Neuronal stem cell (in vitro differentiated cells): ENCODE measurements around the gene LSM10. TPM values are rescaled to one million over a fixed set of nuclear protein-coding genes. Genes with fewer than 3 reads are reported as not detected.

Source experiments
- small RNA-seq: library from polyadenylated mRNA; stranded (forward); fragments of <200 nt; extraction: miRNeasy Mini kit (QIAGEN cat#:217004); gene quantifications from one replicate; pipeline ENCODE3, GENCODE V24; 2013; ENCODE audit not compliant: insufficient read depth

Gene LSM10

Small RNA genes lying within 50 kb of the gene (small RNA-seq; reads per million reads assigned to genes)
- gene RNU4-27P: not detected
- 1.6 reads per million for gene SNORA63C
